SH-SY5Y (cell line): ENCODE results near the gene TULP1.

ENCODE experiments used
- GATA2 ChIP-seq: IDR thresholded peaks from 2 replicates; pipeline ENCODE4 v1.6.1; 2011; ENCODE audit warnings: mild to moderate bottlenecking, low read depth, low read length
- GATA3 ChIP-seq: IDR thresholded peaks from 2 replicates; pipeline ENCODE4 v1.6.1; 2011; ENCODE audit warnings: low read depth, mild to moderate bottlenecking, low read length, moderate library complexity

DNA sequence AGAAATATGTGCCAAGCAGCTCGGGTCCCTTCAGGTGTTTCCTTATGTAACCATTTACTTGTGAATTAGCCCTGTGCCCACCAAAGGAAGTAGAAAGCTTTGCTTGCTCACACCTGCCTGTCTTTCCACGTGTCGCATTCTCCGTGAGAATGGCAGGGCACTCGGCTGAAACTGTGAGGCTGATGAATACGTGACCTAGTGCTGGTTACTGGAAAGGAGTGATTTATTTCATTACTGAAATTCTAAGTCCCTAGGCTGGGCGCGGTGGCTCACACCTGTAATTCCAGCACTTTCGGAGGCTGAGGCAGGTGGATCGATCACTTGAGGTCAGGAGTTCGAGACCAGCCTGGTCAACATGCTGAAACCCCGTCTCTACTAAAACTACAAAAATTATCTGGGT lies 45.9 kb upstream of the TULP1 start:
- no peak for TF ChIP-seq GATA2
- no peak for TF ChIP-seq GATA3
